HG03354 (cell line): Measurements from ENCODE around the gene ERCC5.

Experiments used
- ATAC-seq: cut with Tn5 transposase; IDR thresholded peaks from one replicate; pipeline ENCODE4 v1.9.1; 2021; ENCODE audit warnings: mild to moderate bottlenecking; ENCODE audit not compliant: unreplicated experiment, poor library complexity, severe bottlenecking

Gene ERCC5

GRCh38 chr13:102913914-102914313 is 68.1 kb downstream of the ERCC5 start:
- no peak for ATAC-seq

- no peak for ATAC-seq
Observed at GRCh38 chr13:102914339-102914930, 68.6 kb downstream of the ERCC5 start.

DNA sequence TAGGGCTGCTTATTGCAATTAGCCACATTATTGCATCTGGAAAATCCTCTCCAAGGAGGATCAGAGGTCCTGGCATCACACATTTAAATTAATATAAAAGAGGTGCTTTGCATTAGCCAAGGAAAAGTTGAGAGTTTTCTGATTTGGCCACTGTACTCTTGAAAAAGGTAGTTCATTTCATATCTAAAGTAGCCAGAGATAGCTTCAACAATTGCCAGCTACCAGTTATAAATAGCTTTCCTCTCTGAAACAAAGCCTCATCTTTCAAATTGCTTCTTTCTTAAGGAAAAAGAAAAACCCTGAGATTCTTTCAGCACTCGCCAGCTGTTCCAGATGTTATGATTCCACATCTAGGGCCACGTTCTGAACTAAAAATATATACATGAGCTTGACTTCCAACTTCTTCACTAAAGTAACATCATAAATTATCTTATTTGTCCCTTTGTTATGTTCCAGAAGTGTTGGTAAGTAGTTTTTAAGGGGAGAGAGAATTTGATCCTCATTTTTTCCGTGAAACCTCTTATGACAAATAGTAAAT is 69.6 kb downstream of the ERCC5 start:
- no peak for ATAC-seq

GRCh38 chr13:102917019-102917418 is 71.2 kb downstream of the ERCC5 start:
- ATAC-seq = no peak

GRCh38 chr13:102922184-102922583 is 76.4 kb downstream of the ERCC5 start:
- no peak for ATAC-seq
